HepG2 (cell line): ENCODE measurements around the gene ARHGAP19. TPM values are rescaled to one million over a fixed set of nuclear protein-coding genes. Genes with fewer than 3 reads are reported as not detected.

Source experiments
- ATAC-seq: fragments of 200-7000 bp; cut with Tn5 transposase; 3 replicates; pipeline ENCODE4 v1.9.1; 2020; ENCODE audit warnings: mild to moderate bottlenecking, moderate library complexity
- BruUV-seq: library from RNA; stranded (reverse); fragments of 400-500 nt; replicated peaks from 2 replicates; lab custom pipeline; 2021; lab: Mats Ljungman, UMichigan
- CTCF ChIA-PET: fragments of 300-600 bp; formaldehyde crosslinking; extraction: SDS; loops from one replicate; lab custom pipeline; 2021; ENCODE audit warnings: low total read pairs, inconsistent platforms, low intra/inter-chr PET ratio; lab: Yijun Ruan, JAX
- POLR2A ChIA-PET: fragments of 350-600 bp; sonication (Branson Sonifier 250); formaldehyde crosslinking; loops from one replicate; lab custom pipeline; 2020; ENCODE audit warnings: antibody characterized with exemption, inconsistent platforms; lab: Yijun Ruan, JAX
- DNase-seq: peaks from one replicate; pipeline ENCODE4 v3.0.0-alpha.2; 2015; ENCODE audit warnings: low spot score
- FAIRE-seq: peaks from 3 replicates; lab custom pipeline; 2011; peaks lifted over from hg19 to GRCh38; lab: Jason Lieb, UNC
- H2AFZ ChIP-seq: one replicate; pipeline ENCODE4 v1.6.1; 2011; ENCODE audit warnings: low read length, inconsistent platforms
- H3K27ac ChIP-seq: fragments of 300-600 bp; 3 replicates; pipeline ENCODE4 v1.8.0; 2011; ENCODE audit warnings: mixed run types, mild to moderate bottlenecking, mixed read lengths, low read length, inconsistent platforms; ENCODE audit not compliant: insufficient read depth; ENCODE audit errors: extremely low read length
- H3K27me3 ChIP-seq, 2 experiments: fragments of 200-600 bp in 1 of 2; 2 replicates in 1 of 2; 3 replicates in 1 of 2; pipeline versions ENCODE4 v1.6.0 to v1.8.0; 2011; ENCODE audit warnings: low read length in 2 of 2, mild to moderate bottlenecking in 2 of 2, moderate library complexity in 2 of 2, inconsistent platforms in 1 of 2; ENCODE audit not compliant: insufficient read depth in 2 of 2, control insufficient read depth in 1 of 2
- H3K36me3 ChIP-seq, 2 experiments: fragments of 200-600 bp in 1 of 2; replicated peaks in 1 of 2; 2 replicates in 1 of 2; 3 replicates in 1 of 2; pipeline versions ENCODE4 v1.5.1 to v1.8.0; 2011; ENCODE audit warnings: low read length in 2 of 2, inconsistent platforms in 1 of 2; ENCODE audit not compliant: insufficient read depth in 2 of 2, control insufficient read depth in 1 of 2
- H3K4me1 ChIP-seq: 2 replicates; pipeline ENCODE4 v1.5.1; 2012; ENCODE audit warnings: low read length, inconsistent platforms; ENCODE audit not compliant: insufficient read depth
- H3K4me2 ChIP-seq: 2 replicates; pipeline ENCODE4 v1.6.0; 2011; ENCODE audit warnings: low read depth, low read length, inconsistent platforms
- H3K4me3 ChIP-seq, 3 experiments: fragments of 200-600 bp in 1 of 3; sonication (generic), shearing (Covaris generic) in 1 of 3; replicated peaks in 1 of 3; 2 replicates each; pipeline ENCODE4 v1.5.1; 2011 to 2016; ENCODE audit warnings: low read length in 3 of 3, inconsistent platforms in 2 of 3, low read depth in 2 of 3, mild to moderate bottlenecking in 2 of 3, control low read depth in 1 of 3, mixed read lengths in 1 of 3; ENCODE audit not compliant: insufficient read depth in 1 of 3
- H3K79me2 ChIP-seq: one replicate; pipeline ENCODE4 v1.6.1; 2011; ENCODE audit warnings: low read length, inconsistent platforms; ENCODE audit not compliant: insufficient read depth
- H3K9ac ChIP-seq: 2 replicates; pipeline ENCODE4 v1.6.0; 2011; ENCODE audit warnings: mild to moderate bottlenecking, low read depth, low read length, inconsistent platforms; ENCODE audit not compliant: insufficient read depth
- H3K9me3 ChIP-seq: 2 replicates; pipeline ENCODE4 v1.5.1; 2012; ENCODE audit warnings: mild to moderate bottlenecking, low read length
- H4K20me1 ChIP-seq: 2 replicates; pipeline ENCODE4 v1.6.0; 2011; ENCODE audit warnings: inconsistent platforms, mild to moderate bottlenecking, low read length, moderate library complexity; ENCODE audit not compliant: insufficient read depth
- CTCF ChIP-seq: sonication (generic); formaldehyde crosslinking; IDR thresholded peaks from 2 replicates; pipeline ENCODE4 v1.5.0; 2020; ENCODE audit warnings: mild to moderate bottlenecking, missing genetic modification reagents, moderate library complexity
- GATAD2A ChIP-seq: IDR thresholded peaks from 2 replicates; pipeline ENCODE4 v1.6.1; 2016
- HNF4A ChIP-seq: sonication (generic); formaldehyde crosslinking; IDR thresholded peaks from 2 replicates; pipeline ENCODE4 v1.4.0; 2020; ENCODE audit warnings: missing genetic modification reagents
- MNT ChIP-seq: fragments of 450-650 bp; IDR thresholded peaks from 2 replicates; pipeline ENCODE4 v1.6.1; 2016
- SKIL ChIP-seq: sonication (generic); formaldehyde crosslinking; IDR thresholded peaks from 2 replicates; pipeline ENCODE4 v1.8.0; 2022; ENCODE audit warnings: missing genetic modification reagents, mild to moderate bottlenecking, moderate library complexity, borderline replicate concordance
- SP2 ChIP-seq: sonication (generic); formaldehyde crosslinking; IDR thresholded peaks from 2 replicates; pipeline ENCODE4 v1.5.1; 2020; ENCODE audit warnings: mild to moderate bottlenecking, missing genetic modification reagents
- STAG1 ChIP-seq: sonication (generic); formaldehyde crosslinking; IDR thresholded peaks from 2 replicates; pipeline ENCODE4 v1.4.0; 2020; ENCODE audit warnings: missing genetic modification reagents
- SUZ12 ChIP-seq: fragments of 150-350 bp; IDR thresholded peaks from 2 replicates; pipeline ENCODE4 v1.6.1; 2014; ENCODE audit warnings: low read depth, low read length
- TEAD3 ChIP-seq: optimal IDR thresholded peaks from 2 replicates; pipeline ENCODE3; 2016; ENCODE audit warnings: borderline replicate concordance
- U2AF2 ChIP-seq: fragments of 200-400 bp; formaldehyde crosslinking; IDR thresholded peaks from 2 replicates; pipeline ENCODE4 v1.6.1; 2017; ENCODE audit warnings: low read depth, mild to moderate bottlenecking, low read length
- ZBTB38 ChIP-seq: sonication (generic); formaldehyde crosslinking; IDR thresholded peaks from 2 replicates; pipeline ENCODE4 v1.5.1; 2020; ENCODE audit warnings: mild to moderate bottlenecking, missing genetic modification reagents
- ZNF362 ChIP-seq: sonication (generic); formaldehyde crosslinking; IDR thresholded peaks from 2 replicates; pipeline ENCODE4 v1.4.0; 2020; ENCODE audit warnings: missing genetic modification reagents, mild to moderate bottlenecking, borderline replicate concordance
- ZNF546 ChIP-seq: sonication (generic); formaldehyde crosslinking; conservative IDR thresholded peaks from 2 replicates; pipeline ENCODE4 v1.8.1; 2023; ENCODE audit warnings: mild to moderate bottlenecking, missing genetic modification reagents
- ZNF550 ChIP-seq: sonication (generic); formaldehyde crosslinking; IDR thresholded peaks from 2 replicates; pipeline ENCODE4 v1.4.0; 2020; ENCODE audit warnings: mild to moderate bottlenecking, missing genetic modification reagents, borderline replicate concordance
- WGBS: methylation state at CpG from one replicate; pipeline ENCODE4 v1.1.6; 2017; ENCODE audit warnings: low lambda C conversion rate; 5-methylcytosine and 5-hydroxymethylcytosine counted together
- in situ Hi-C: cut with HindIII; loops from 2 replicates; pipeline ENCODE4 v1.10.0; 2017; ENCODE audit warnings: low pct_unique_long_range_greater_than_20kb; ENCODE audit not compliant: extremely low pct_ligation_motif_present
- intact Hi-C: fragments of 100-400 bp; cut with micrococcal nuclease; formaldehyde crosslinking; loops from one replicate; pipeline ENCODE4 v1.10.0; 2022; ENCODE audit not compliant: unreplicated experiment
- polyA plus RNA-seq, 8 experiments: library from polyadenylated mRNA; depleted of rRNA in 3 of 8; stranded (reverse) in 7 of 8; unstranded in 1 of 8; fragments of >200 nt; fragmentation: Illumina TruSeq in 4 of 8; extraction: Trizol in 4 of 8; gene quantifications; 2 replicates each; pipeline versions ENCODE4 v1.2.1 to v1.2.3, GENCODE V29; 2011 to 2016; ENCODE audit warnings: low read depth in 4 of 8, missing spikeins in 1 of 8, mixed read lengths in 1 of 8; ENCODE audit not compliant: insufficient read depth in 1 of 8
- total RNA-seq, 5 experiments: library from RNA; depleted of rRNA; stranded (reverse); fragments of >200 nt; fragmentation: Illumina TruSeq; extraction: Trizol; gene quantifications; 2 replicates each; pipeline ENCODE4 v1.2.3, GENCODE V29; 2016; ENCODE audit warnings: low read depth in 1 of 5

The ARHGAP19 gene
- total and polyA plus RNA-seq, 2 of the 13 experiments (the other 11 are each of a cell fraction or from before 2014, with no cell fraction given), result 7.6 to 10.0 TPM

- TF ChIP-seq MNT, result no peak
- TF ChIP-seq SUZ12, result no peak
- no peak for TF ChIP-seq ZBTB38 (CRISPR knock-in tag)
- no peak for TF ChIP-seq SKIL
- no peak for TF ChIP-seq ZNF362 (CRISPR knock-in tag)
- no peak for TF ChIP-seq ZNF546 (CRISPR knock-in tag)
- TF ChIP-seq, all 625 proteins: peak for 0
Observed at GRCh38 chr10:97211229-97211628, 81.2 kb downstream of the ARHGAP19 start (continued).

- Histone ChIP-seq H3K79me2 (no peaks in the 10 kb centered on the region), H3K4me3 (no peak overlapping the region), H3K9ac (no peak overlapping the region), H4K20me1 (no peaks in the 10 kb centered on the region), H3K4me2 (no peak overlapping the region), H2AFZ (no peak overlapping the region), H3K36me3 (no peaks in the 10 kb centered on the region), H3K9me3 (no peaks in the 10 kb centered on the region), H3K4me1 (peaks cover 8% of the 10 kb centered on the region), H3K27ac (no peak overlapping the region), H3K27me3 (peaks cover 0 to 5% of the 10 kb centered on the region in 2 experiments; a peak in 2 of 5 replicates)
- in situ Hi-C loops, result no loop called here
- ATAC-seq, result peak; percentile 80
- peak; percentile 86 for FAIRE-seq
- CTCF ChIA-PET, result interaction anchor here (0.6 to 3.4 kb wide), 7 partner anchors 15 to 173 kb away, joined by 3 to 56 read pairs (median 6); no protein-coding TSS in a partner anchor
- peak; percentile 61 for DNase-seq
- 2% methylated on average over 8 of the region's 8 CpGs for WGBS
- POLR2A ChIA-PET, result interaction anchor here (1.3 kb wide), 1 partner anchor 139 kb away, joined by 5 read pairs; no protein-coding TSS in a partner anchor
- no TSS peak for BruUV-seq
- intact Hi-C loops, result loop anchor here (1.0 kb wide), 2 partner anchors 137 to 173 kb away; no protein-coding TSS in a partner anchor
- TF ChIP-seq ZNF550 (CRISPR knock-in tag) (no peak), STAG1 (CRISPR knock-in tag) (peak; percentile 92), GATAD2A (CRISPR knock-in tag) (0 out of 2 replicates have a peak, but pooled peaks have one; percentile 13), SP2 (CRISPR knock-in tag) (no peak), TEAD3 (CRISPR knock-in tag) (peak; percentile 87), CTCF (CRISPR knock-in tag) (peak; percentile 89), U2AF2 (no peak), HNF4A (no peak)
Observed at GRCh38 chr10:97210543-97210960, 81.9 kb downstream of the ARHGAP19 start.
